Thyroid gland (tissue), 4 donors: ENCODE results near the gene C11orf58.

ENCODE experiments used
- POLR2A ChIP-seq, 2 donors: fragments of 450-650 bp; IDR thresholded peaks; one replicate each; pipeline ENCODE4 v1.6.1; 2017; ENCODE audit warnings: antibody characterized with exemption in 2 of 2, mild to moderate bottlenecking in 2 of 2, moderate library complexity in 1 of 2
- TF ChIP-seq, protein P1 (sequence below), 6 experiments: fragments of 200-600 bp in 3 of 6; fragments of 450-650 bp in 3 of 6; sonication (generic) in 3 of 6; IDR thresholded peaks; one replicate each; pipeline ENCODE4 v1.5.1; 2016 to 2019; ENCODE audit warnings: antibody characterized with exemption in 6 of 6, mild to moderate bottlenecking in 2 of 6, inconsistent platforms in 1 of 6, moderate library complexity in 1 of 6

DNA sequence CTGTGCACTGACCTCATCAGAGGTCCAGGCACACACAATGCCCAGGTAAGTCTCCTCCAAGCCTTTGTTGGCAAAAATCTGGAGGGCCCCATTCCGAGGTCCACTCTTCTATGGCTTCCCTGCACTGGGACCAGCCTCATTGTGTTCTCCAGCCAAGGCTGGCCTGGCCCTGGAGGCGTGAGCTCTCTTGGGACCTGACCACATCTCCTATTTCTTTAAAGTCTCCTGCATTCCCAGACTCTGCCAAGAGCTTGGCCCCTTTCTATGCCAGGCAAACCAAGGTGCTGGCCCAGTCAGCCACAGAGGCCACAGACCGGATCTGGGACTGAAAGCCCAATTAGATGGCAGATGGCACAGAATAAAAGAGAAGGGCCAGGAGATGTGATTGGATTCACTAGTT lies 55.1 kb downstream of the C11orf58 start:
- no peak for TF ChIP-seq POLR2A (IDR thresholded peaks at IDR 0.05)
- TF ChIP-seq, protein P1, sequence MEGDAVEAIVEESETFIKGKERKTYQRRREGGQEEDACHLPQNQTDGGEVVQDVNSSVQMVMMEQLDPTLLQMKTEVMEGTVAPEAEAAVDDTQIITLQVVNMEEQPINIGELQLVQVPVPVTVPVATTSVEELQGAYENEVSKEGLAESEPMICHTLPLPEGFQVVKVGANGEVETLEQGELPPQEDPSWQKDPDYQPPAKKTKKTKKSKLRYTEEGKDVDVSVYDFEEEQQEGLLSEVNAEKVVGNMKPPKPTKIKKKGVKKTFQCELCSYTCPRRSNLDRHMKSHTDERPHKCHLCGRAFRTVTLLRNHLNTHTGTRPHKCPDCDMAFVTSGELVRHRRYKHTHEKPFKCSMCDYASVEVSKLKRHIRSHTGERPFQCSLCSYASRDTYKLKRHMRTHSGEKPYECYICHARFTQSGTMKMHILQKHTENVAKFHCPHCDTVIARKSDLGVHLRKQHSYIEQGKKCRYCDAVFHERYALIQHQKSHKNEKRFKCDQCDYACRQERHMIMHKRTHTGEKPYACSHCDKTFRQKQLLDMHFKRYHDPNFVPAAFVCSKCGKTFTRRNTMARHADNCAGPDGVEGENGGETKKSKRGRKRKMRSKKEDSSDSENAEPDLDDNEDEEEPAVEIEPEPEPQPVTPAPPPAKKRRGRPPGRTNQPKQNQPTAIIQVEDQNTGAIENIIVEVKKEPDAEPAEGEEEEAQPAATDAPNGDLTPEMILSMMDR (IDR thresholded peaks at IDR 0.05) = no peak
